DND-41 (cell line): ENCODE results near the gene CNIH4.

Source experiments
- EZH2 ChIP-seq: IDR thresholded peaks from 3 replicates; pipeline ENCODE4 v1.6.1; 2012; ENCODE audit warnings: borderline replicate concordance, low read depth, mild to moderate bottlenecking, moderate library complexity, low read length, inconsistent platforms; ENCODE audit not compliant: severe bottlenecking
- TF ChIP-seq, protein P1 (sequence below): IDR thresholded peaks from 2 replicates; pipeline ENCODE4 v1.5.1; 2012; ENCODE audit warnings: borderline replicate concordance, low read length, moderate library complexity, mild to moderate bottlenecking; ENCODE audit not compliant: poor library complexity, severe bottlenecking; ENCODE audit errors: extremely low read depth

DNA sequence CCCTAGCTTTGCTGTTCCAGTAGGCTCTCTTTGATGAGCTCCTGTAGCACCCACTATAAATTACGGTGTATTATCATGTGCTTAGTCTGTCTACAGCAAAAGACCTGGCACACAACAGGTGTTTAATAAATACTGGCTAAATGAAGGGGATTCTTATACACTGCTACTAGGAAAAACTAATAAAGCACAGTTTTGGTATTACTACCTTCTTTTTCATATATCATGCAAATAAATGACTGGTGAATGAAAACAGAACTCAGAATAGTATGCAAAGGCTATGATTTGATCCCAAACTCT is 51.6 kb downstream of the CNIH4 start:
- TF ChIP-seq, protein P1, sequence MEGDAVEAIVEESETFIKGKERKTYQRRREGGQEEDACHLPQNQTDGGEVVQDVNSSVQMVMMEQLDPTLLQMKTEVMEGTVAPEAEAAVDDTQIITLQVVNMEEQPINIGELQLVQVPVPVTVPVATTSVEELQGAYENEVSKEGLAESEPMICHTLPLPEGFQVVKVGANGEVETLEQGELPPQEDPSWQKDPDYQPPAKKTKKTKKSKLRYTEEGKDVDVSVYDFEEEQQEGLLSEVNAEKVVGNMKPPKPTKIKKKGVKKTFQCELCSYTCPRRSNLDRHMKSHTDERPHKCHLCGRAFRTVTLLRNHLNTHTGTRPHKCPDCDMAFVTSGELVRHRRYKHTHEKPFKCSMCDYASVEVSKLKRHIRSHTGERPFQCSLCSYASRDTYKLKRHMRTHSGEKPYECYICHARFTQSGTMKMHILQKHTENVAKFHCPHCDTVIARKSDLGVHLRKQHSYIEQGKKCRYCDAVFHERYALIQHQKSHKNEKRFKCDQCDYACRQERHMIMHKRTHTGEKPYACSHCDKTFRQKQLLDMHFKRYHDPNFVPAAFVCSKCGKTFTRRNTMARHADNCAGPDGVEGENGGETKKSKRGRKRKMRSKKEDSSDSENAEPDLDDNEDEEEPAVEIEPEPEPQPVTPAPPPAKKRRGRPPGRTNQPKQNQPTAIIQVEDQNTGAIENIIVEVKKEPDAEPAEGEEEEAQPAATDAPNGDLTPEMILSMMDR: no peak
- TF ChIP-seq EZH2: no peak
